GM21528 (cell line): ENCODE data around the gene ESRRB.

Experiments used
- ATAC-seq: cut with Tn5 transposase; IDR thresholded peaks from one replicate; pipeline ENCODE4 v1.9.1; 2021; ENCODE audit warnings: mild to moderate bottlenecking, moderate library complexity; ENCODE audit not compliant: unreplicated experiment, low FRiP score

The ESRRB gene

DNA sequence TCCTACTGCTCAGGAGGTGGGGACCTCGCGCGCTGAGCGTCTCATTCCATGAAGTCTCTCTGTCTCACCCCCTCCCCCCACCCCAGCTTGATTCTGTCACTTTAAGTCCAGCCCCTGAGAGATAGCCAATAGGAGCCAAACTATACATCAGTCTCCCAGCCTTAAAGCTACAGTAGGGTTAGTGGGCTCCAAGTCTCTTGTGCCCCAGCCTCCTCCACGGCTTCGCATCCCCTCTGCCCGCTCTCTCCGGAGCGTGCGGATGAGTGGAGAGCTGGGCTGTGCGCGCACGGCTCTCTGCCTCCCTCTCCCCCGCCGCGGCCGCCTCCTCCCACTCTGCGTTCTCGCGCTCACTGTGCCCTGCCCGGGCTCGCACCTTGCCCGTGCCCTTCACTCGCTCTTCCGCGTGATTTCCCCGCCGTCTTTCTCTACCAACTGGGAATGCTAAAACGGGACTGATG lies at the start of gene ESRRB:
Gene ESRRB (plus strand): TSS at position 191 of the 458 bp plus-strand sequence. CDS start 265 bp downstream, at position 456.
- ATAC-seq: no peak

GRCh38 chr14:76326918-76327689 lies 48.8 kb upstream of the ESRRB start:
- ATAC-seq: no peak

- ATAC-seq: no peak
Measured at GRCh38 chr14:76328457-76329137, 47.3 kb upstream of the ESRRB start.

DNA sequence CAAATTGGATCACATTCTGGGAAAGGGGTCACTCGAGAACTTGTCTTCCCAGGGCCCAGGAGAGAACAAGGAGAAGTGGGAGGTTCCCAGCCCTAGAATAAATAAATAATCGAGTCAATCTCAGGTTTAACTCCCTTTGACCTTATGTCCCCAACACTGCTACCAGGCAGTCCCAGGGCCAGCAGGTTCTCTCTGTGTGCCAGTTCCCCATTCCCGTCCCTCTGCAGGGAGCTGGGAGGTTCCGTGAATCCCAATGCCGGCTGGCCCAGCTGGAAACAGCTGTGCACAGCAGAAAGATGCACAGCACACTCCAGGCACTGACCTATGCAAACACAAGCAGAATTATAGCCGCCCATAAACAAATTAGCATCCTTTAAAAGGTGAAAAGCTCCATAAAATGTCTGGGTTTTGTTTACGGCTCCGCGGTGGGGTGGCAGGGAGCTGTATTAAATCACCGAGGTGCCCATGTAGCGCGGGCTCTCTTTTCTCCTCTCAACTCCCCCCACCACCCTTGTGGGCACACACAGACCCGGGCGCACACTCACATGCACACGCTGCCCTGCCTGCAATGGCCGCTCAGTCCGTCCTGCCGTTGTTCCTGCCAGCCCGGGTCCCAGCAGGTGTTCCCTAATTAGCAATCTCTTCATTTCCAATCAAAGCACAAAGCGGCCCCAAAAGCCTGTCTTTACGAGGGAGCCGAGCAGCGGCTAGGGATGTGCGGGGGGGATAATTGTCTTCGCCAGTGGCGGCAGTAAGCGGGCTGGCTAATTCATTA lies 46.6 kb upstream of the ESRRB start:
- no peak for ATAC-seq

DNA sequence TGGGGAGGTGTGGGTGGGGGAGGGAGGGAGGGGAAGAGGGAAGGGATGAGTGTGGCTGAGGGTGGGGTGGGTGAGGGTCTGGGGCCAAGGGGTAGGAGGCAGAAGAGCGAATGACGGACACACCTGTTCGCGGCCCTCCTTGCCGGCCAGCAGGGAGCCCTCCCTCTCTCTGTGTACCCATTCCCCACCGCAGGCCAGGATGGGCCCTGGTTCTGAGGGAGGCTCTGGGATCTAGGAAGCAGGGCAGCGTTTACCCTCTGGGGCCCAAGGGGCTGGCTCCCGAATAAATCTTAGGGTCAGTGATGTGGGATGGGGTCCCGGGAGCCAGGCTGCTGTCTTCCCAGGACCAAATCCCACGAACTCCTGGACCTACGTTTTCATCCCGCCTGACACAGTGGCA lies 46.0 kb upstream of the ESRRB start:
- ATAC-seq: no peak

GRCh38 chr14:76330411-76331327 lies 45.3 kb upstream of the ESRRB start:
- no peak for ATAC-seq

DNA sequence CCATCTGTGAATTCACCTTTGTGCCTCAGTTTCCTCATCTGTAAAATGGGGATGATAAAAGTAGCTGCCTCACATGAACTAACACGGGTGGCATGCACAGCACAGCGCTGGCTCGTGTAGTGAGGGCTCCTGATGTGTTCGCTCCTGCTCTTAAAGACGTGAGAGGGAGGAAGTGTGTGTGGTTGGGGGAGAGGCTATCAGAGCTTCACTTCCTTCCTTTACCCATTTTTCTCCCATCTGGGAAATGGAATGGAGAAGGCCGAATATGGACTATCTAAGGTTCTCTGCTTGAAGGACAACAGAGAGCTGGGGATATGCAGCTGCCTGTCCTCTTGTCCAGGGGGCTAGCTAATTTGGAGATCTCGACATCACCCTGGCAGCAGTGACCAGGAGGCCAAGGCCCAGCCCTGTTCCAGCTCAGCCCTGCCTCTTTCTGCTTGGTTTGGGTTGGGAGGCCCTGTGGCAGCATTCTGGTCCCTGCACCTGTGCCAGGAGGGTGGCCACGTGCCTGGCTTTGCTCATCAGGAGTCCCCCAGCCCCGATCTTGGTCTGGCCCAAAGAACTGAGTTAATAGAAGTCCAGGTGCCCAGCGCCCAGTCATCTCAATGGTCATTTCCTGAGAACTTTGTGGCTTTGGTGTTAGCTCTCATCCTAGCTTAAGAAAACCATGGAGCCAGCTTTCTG lies 44.5 kb upstream of the ESRRB start:
- ATAC-seq: no peak

DNA sequence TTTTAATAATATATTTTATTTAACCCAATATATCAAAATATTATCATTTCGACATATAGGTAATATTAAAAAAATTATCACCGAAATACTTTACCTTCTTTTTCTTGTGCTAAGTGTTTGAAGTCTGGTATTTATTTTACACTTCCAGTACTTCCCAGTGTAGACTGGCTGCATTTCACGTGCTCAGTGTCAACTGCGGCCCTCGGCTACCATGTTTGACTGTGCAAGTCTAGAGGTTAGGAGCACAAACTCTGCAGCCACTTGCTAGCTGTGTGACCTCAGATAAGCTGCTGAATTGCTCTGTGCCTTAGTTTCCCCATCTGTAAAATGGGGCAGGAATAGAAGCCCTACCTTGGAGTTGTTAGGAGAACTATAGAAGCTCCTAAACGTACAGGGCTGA lies 42.3 kb upstream of the ESRRB start:
- no peak for ATAC-seq

GRCh38 chr14:76334316-76334715 lies 41.6 kb upstream of the ESRRB start:
- no peak for ATAC-seq

- no peak for ATAC-seq
Measured at GRCh38 chr14:76336876-76337275, 39.1 kb upstream of the ESRRB start.

- no peak for ATAC-seq
Measured at GRCh38 chr14:76337635-76338545, 38.0 kb upstream of the ESRRB start.

- ATAC-seq: no peak
Measured at GRCh38 chr14:76339728-76340615, 36.0 kb upstream of the ESRRB start.

- ATAC-seq: no peak
Measured at GRCh38 chr14:76343386-76343785, 32.6 kb upstream of the ESRRB start.

DNA sequence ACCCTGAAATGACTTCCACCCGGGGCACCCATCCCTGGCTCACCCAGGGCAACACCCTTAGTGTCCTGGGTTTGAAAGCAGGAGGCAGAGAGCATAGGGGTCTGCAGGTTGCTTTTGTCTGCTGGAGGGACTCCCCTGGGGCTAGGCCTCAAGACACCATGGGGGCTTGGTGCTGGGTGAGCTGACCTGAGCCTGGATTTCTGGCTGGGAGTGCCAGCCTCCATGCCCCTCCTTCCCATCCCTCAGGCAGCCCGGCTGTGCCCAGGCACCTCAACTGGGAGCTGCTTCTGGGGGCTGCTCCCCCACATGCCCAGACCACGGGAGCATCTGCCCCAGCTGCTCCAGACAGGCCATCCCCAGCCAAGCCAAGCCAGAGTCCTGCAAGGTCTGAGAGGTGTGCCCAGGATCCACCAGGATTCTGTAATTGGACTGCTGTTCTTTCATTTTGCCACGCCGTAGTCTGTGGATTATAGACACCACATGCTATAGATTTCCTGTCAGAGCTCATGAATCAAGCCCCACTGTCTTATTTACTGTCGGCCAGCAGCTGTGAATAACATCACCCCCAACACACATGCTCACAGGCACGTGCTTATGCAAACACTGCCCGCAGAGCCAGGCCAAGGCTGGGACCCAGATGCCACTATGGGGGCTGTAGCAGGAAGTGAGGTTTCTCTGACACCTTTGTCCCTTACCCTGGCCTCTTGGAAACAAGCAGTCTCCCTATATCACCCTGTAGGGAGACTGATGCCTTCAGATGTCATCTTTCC lies 29.4 kb upstream of the ESRRB start:
- ATAC-seq: no peak

GRCh38 chr14:76348898-76349297 lies 27.0 kb upstream of the ESRRB start:
- ATAC-seq: no peak

GRCh38 chr14:76349993-76350392 lies 25.9 kb upstream of the ESRRB start:
- no peak for ATAC-seq

GRCh38 chr14:76350671-76351070 lies 25.3 kb upstream of the ESRRB start:
- ATAC-seq: no peak
